Fibroblast of lung (primary cell): ENCODE measurements around the gene KCTD19. TPM values are rescaled to one million over a fixed set of nuclear protein-coding genes. Genes with fewer than 3 reads are reported as not detected.

Experiments used
- DNase-seq, 2 donors: peaks; one replicate each; pipeline versions ENCODE4 v3.0.0 to v3.0.0-alpha.2; 2010; ENCODE audit warnings: low read depth in 2 of 2
- H2AFZ ChIP-seq: 2 replicates; pipeline ENCODE4 v1.5.1; 2012; ENCODE audit warnings: low read length, control low read depth, inconsistent platforms
- H3K27ac ChIP-seq: 2 replicates; pipeline ENCODE4 v1.5.1; 2011; ENCODE audit warnings: low read length, control low read depth; ENCODE audit not compliant: insufficient read depth
- H3K27me3 ChIP-seq: 2 replicates; pipeline ENCODE4 v1.5.1; 2011; ENCODE audit warnings: mild to moderate bottlenecking, low read length; ENCODE audit not compliant: control insufficient read depth, insufficient read depth
- H3K36me3 ChIP-seq: 2 replicates; pipeline ENCODE4 v1.5.1; 2011; ENCODE audit warnings: low read length; ENCODE audit not compliant: control insufficient read depth, insufficient read depth
- H3K4me1 ChIP-seq: 2 replicates; pipeline ENCODE4 v1.5.1; 2011; ENCODE audit warnings: low read length; ENCODE audit not compliant: control insufficient read depth, insufficient read depth; ENCODE audit errors: extremely low read depth
- H3K4me2 ChIP-seq: 2 replicates; pipeline ENCODE4 v1.5.1; 2011; ENCODE audit warnings: low read length, control low read depth; ENCODE audit not compliant: insufficient read depth; ENCODE audit errors: extremely low read depth
- H3K4me3 ChIP-seq, 4 experiments: fragments of 200-600 bp in 1 of 4; sonication (generic) in 1 of 4; replicated peaks in 1 of 4; 2 replicates each; pipeline ENCODE4 v1.5.1; 2011 to 2016; ENCODE audit warnings: low read length in 4 of 4, low read depth in 3 of 4, mild to moderate bottlenecking in 3 of 4, control low read depth in 2 of 4, inconsistent platforms in 1 of 4, mixed read lengths in 1 of 4; ENCODE audit not compliant: insufficient read depth in 1 of 4; ENCODE audit errors: control extremely low read depth in 1 of 4
- H3K79me2 ChIP-seq: 2 replicates; pipeline ENCODE4 v1.5.1; 2012; ENCODE audit warnings: mild to moderate bottlenecking, low read length, inconsistent platforms; ENCODE audit not compliant: control insufficient read depth, insufficient read depth
- H3K9ac ChIP-seq: 2 replicates; pipeline ENCODE4 v1.5.1; 2011; ENCODE audit warnings: mild to moderate bottlenecking, low read length, control low read depth; ENCODE audit not compliant: insufficient read depth
- H3K9me3 ChIP-seq: 2 replicates; pipeline ENCODE4 v1.5.1; 2012; ENCODE audit warnings: low read depth, low read length; ENCODE audit not compliant: control insufficient read depth, insufficient read depth
- H4K20me1 ChIP-seq: 2 replicates; pipeline ENCODE4 v1.5.1; 2011; ENCODE audit warnings: low read length; ENCODE audit not compliant: control insufficient read depth, insufficient read depth; ENCODE audit errors: extremely low read depth
- CTCF ChIP-seq, 2 donors: IDR thresholded peaks in 1 of 2; conservative IDR thresholded peaks in 1 of 2; 1 replicate in 1 of 2; 2 replicates in 1 of 2; pipeline ENCODE4 v1.5.1; 2011 to 2012; ENCODE audit warnings: low read length in 2 of 2, control low read depth in 1 of 2, inconsistent platforms in 1 of 2, low read depth in 1 of 2, mild to moderate bottlenecking in 1 of 2
- EZH2 ChIP-seq: IDR thresholded peaks from 2 replicates; pipeline ENCODE4 v1.5.1; 2012; ENCODE audit warnings: low read length, control low read depth, mild to moderate bottlenecking; ENCODE audit errors: missing control alignments
- polyA plus RNA-seq, 2 donors: library from polyadenylated mRNA; depleted of rRNA in 1 of 2; stranded (reverse) in 1 of 2; unstranded in 1 of 2; fragments of >200 nt; gene quantifications; 2 replicates each; pipeline ENCODE4 v1.2.1, GENCODE V29; 2011 to 2012; ENCODE audit warnings: missing spikeins in 1 of 2
- total RNA-seq: library from RNA; depleted of rRNA; stranded (reverse); fragments of >200 nt; gene quantifications from 2 replicates; pipeline ENCODE4 v1.2.1, GENCODE V29; 2014

KCTD19 gene
- total and polyA plus RNA-seq, 2 donors (not counting 1 experiment from before 2014, with no cell fraction given), result 0.17 TPM; not detected in 1

GRCh38 chr16:67258161-67258835, 68.2 kb downstream of the KCTD19 start:
- no peak overlapping the region for H2AFZ ChIP-seq
- no peaks in the 10 kb centered on the region for H3K9me3 ChIP-seq
- H3K4me2 ChIP-seq, result no peak overlapping the region
- TF ChIP-seq CTCF (conservative IDR thresholded peaks at IDR 0.05 in 1 of 2, IDR thresholded peaks at IDR 0.05 in 1 of 2; ENCODE audit: low read depth in 1 of 2, low read length in 2 of 2) (no peak), EZH2 (no peak)
- H3K36me3 ChIP-seq, result peaks cover 2% of the 10 kb centered on the region
- no peak overlapping the region for H3K27ac ChIP-seq
- H3K4me3 ChIP-seq, result no peak overlapping the region
- no peaks in the 10 kb centered on the region for H4K20me1 ChIP-seq
- H3K79me2 ChIP-seq, result no peaks in the 10 kb centered on the region
- DNase-seq, result no peak
- H3K27me3 ChIP-seq, result no peaks in the 10 kb centered on the region
- H3K9ac ChIP-seq, result peak overlapping the region; percentile 18
- no peaks in the 10 kb centered on the region for H3K4me1 ChIP-seq

- no peak overlapping the region for H3K27ac ChIP-seq
- DNase-seq, result no peak
- no peak overlapping the region for H3K9ac ChIP-seq
These were observed 68.9 kb downstream of the KCTD19 start for GRCh38 chr16:67257486-67258160.

More at GRCh38 chr16:67257486-67258160, 68.9 kb downstream of the KCTD19 start:
- Histone ChIP-seq H3K27me3 (no peaks in the 10 kb centered on the region), H3K79me2 (no peaks in the 10 kb centered on the region), H2AFZ (no peak overlapping the region), H3K4me1 (no peaks in the 10 kb centered on the region), H3K4me3 (no peak overlapping the region), H3K4me2 (no peak overlapping the region), H3K36me3 (peaks cover 2% of the 10 kb centered on the region), H4K20me1 (no peaks in the 10 kb centered on the region), H3K9me3 (no peaks in the 10 kb centered on the region)
- TF ChIP-seq EZH2 (no peak), CTCF (conservative IDR thresholded peaks at IDR 0.05 in 1 of 2, IDR thresholded peaks at IDR 0.05 in 1 of 2; ENCODE audit: low read depth in 1 of 2, low read length in 2 of 2) (no peak)
